MM.1S (cell line): Measurements from ENCODE around the gene SLC12A3.

Experiments
- DNase-seq: peaks from one replicate; pipeline ENCODE4 v3.0.0-alpha.2; 2015
- H2AFZ ChIP-seq: fragments of 300-600 bp; sonication (generic); 2 replicates; pipeline ENCODE4 v1.6.0; 2016; ENCODE audit warnings: antibody characterized with exemption, low read length
- H3F3A ChIP-seq: fragments of 300-600 bp; sonication (generic); 2 replicates; pipeline ENCODE4 v1.6.1; 2016; ENCODE audit warnings: mild to moderate bottlenecking, antibody characterized with exemption, low read length, moderate library complexity, mixed read lengths; ENCODE audit not compliant: insufficient read depth
- H3K27ac ChIP-seq: fragments of 300-600 bp; sonication (generic); 2 replicates; pipeline ENCODE4 v1.5.1; 2016; ENCODE audit warnings: mild to moderate bottlenecking, low read length
- H3K27me3 ChIP-seq: fragments of 300-600 bp; sonication (generic); replicated peaks from 2 replicates; pipeline ENCODE4 v1.6.0; 2016; ENCODE audit warnings: low read length; ENCODE audit not compliant: insufficient read depth
- H3K36me3 ChIP-seq: fragments of 300-600 bp; sonication (generic); replicated peaks from 2 replicates; pipeline ENCODE4 v1.6.1; 2016; ENCODE audit warnings: mild to moderate bottlenecking, low read length, mixed read lengths; ENCODE audit not compliant: insufficient read depth
- H3K4me1 ChIP-seq: fragments of 300-600 bp; sonication (generic); 2 replicates; pipeline ENCODE4 v1.6.1; 2016; ENCODE audit warnings: low read length, mixed read lengths
- H3K4me2 ChIP-seq: fragments of 300-600 bp; sonication (generic); 2 replicates; pipeline ENCODE4 v1.6.0; 2016; ENCODE audit warnings: low read depth, low read length
- H3K4me3 ChIP-seq: fragments of 300-600 bp; sonication (generic); 2 replicates; pipeline ENCODE4 v1.5.1; 2016; ENCODE audit warnings: low read length, mixed read lengths
- H3K79me2 ChIP-seq: fragments of 300-600 bp; sonication (generic); 2 replicates; pipeline ENCODE4 v1.6.1; 2016; ENCODE audit warnings: mixed run types, low read length, mixed read lengths
- H3K9ac ChIP-seq: fragments of 300-600 bp; sonication (generic); 2 replicates; pipeline ENCODE4 v1.6.1; 2016; ENCODE audit warnings: low read length, mixed read lengths
- H3K9me2 ChIP-seq: fragments of 300-600 bp; sonication (generic); replicated peaks from 2 replicates; pipeline ENCODE4 v1.6.1; 2016; ENCODE audit warnings: mild to moderate bottlenecking, low read length, mixed read lengths; ENCODE audit not compliant: insufficient read depth
- H3K9me3 ChIP-seq: fragments of 300-600 bp; sonication (generic); replicated peaks from 2 replicates; pipeline ENCODE4 v1.6.1; 2016; ENCODE audit warnings: mild to moderate bottlenecking, low read length, mixed read lengths; ENCODE audit not compliant: insufficient read depth
- H4K20me1 ChIP-seq: fragments of 300-600 bp; sonication (generic); 2 replicates; pipeline ENCODE4 v1.6.1; 2016; ENCODE audit warnings: mild to moderate bottlenecking, low read length, moderate library complexity, mixed read lengths; ENCODE audit not compliant: insufficient read depth
- CTCF ChIP-seq: fragments of 300-600 bp; sonication (generic); IDR thresholded peaks from 2 replicates; pipeline ENCODE4 v1.5.1; 2016; ENCODE audit warnings: antibody characterized with exemption, low read length, mixed read lengths
- EZH2 ChIP-seq: fragments of 300-600 bp; sonication (generic); optimal IDR thresholded peaks from 2 replicates; pipeline ENCODE3; 2017; ENCODE audit warnings: low read depth, mild to moderate bottlenecking, antibody characterized with exemption, low read length, mixed read lengths
- EZH2phosphoT487 ChIP-seq: fragments of 300-600 bp; sonication (generic); IDR thresholded peaks from 2 replicates; pipeline ENCODE4 v1.6.1; 2018; ENCODE audit warnings: antibody characterized with exemption, low read length

SLC12A3 gene

GRCh38 chr16:56916571-56917403 lies 51.8 kb downstream of the SLC12A3 start:
- peak overlapping the region; percentile 77 for H3K4me2 ChIP-seq
- no peaks in the 10 kb centered on the region for H3K9me3 ChIP-seq
- no peaks in the 10 kb centered on the region for H4K20me1 ChIP-seq
- no peak overlapping the region; the same call in 1 of the 2 replicates for H2AFZ ChIP-seq
- H3K4me3 ChIP-seq = peak overlapping the region; percentile 39
- H3K4me1 ChIP-seq = peaks cover 67% of the 10 kb centered on the region
- H3K27ac ChIP-seq = peak overlapping the region; percentile 98
- no peaks in the 10 kb centered on the region for H3K27me3 ChIP-seq
- no peaks in the 10 kb centered on the region for H3K79me2 ChIP-seq
- H3K9me2 ChIP-seq = no peaks in the 10 kb centered on the region
- H3K9ac ChIP-seq = peak overlapping the region; percentile 94
- TF ChIP-seq EZH2phosphoT487 = no peak
- TF ChIP-seq EZH2 = no peak
- no peak for TF ChIP-seq CTCF
- no peaks in the 10 kb centered on the region for H3K36me3 ChIP-seq
- DNase-seq = peak; percentile 94
- H3F3A ChIP-seq = peaks cover 25% of the 10 kb centered on the region

GRCh38 chr16:56918467-56919012 lies 53.5 kb downstream of the SLC12A3 start:
- no peaks in the 10 kb centered on the region for H4K20me1 ChIP-seq
- H3K9me3 ChIP-seq = no peaks in the 10 kb centered on the region
- TF ChIP-seq EZH2 = no peak
- H2AFZ ChIP-seq = no peak overlapping the region
- no peak overlapping the region for H3K9ac ChIP-seq
- H3K36me3 ChIP-seq = no peaks in the 10 kb centered on the region
- peaks cover 19% of the 10 kb centered on the region for H3F3A ChIP-seq
- H3K4me2 ChIP-seq = no peak overlapping the region
- H3K4me3 ChIP-seq = no peak overlapping the region
- H3K27ac ChIP-seq = peak overlapping the region; percentile 98; the same call in 1 of the 2 replicates
- no peaks in the 10 kb centered on the region for H3K27me3 ChIP-seq
- no peaks in the 10 kb centered on the region for H3K9me2 ChIP-seq
- H3K4me1 ChIP-seq = peaks cover 50% of the 10 kb centered on the region
- no peak for DNase-seq
- H3K79me2 ChIP-seq = no peaks in the 10 kb centered on the region

- H3K9ac ChIP-seq = no peak overlapping the region
- no peak overlapping the region for H2AFZ ChIP-seq
- H3K27me3 ChIP-seq = no peaks in the 10 kb centered on the region
- H3K9me3 ChIP-seq = no peaks in the 10 kb centered on the region
- no peak overlapping the region for H3K4me2 ChIP-seq
- no peaks in the 10 kb centered on the region for H4K20me1 ChIP-seq
- no peak overlapping the region for H3K27ac ChIP-seq
- H3K9me2 ChIP-seq = no peaks in the 10 kb centered on the region
- H3K4me1 ChIP-seq = peaks cover 46% of the 10 kb centered on the region
- H3F3A ChIP-seq = peaks cover 19% of the 10 kb centered on the region
- DNase-seq = no peak
- no peaks in the 10 kb centered on the region for H3K79me2 ChIP-seq
- H3K4me3 ChIP-seq = no peak overlapping the region
- H3K36me3 ChIP-seq = no peaks in the 10 kb centered on the region
- TF ChIP-seq EZH2phosphoT487 (no peak), EZH2 (no peak), CTCF (no peak)
Measured at GRCh38 chr16:56919099-56919800, 54.2 kb downstream of the SLC12A3 start.
